ENCODE data around the gene CNIH1. TPM values are rescaled to one million over a fixed set of nuclear protein-coding genes. Genes with fewer than 3 reads are reported as not detected.

CNIH1 gene
- total and polyA plus RNA-seq, 7 experiments from 2014 or later, result 50.5 to 99.3 (median 59.7) TPM

DNA sequence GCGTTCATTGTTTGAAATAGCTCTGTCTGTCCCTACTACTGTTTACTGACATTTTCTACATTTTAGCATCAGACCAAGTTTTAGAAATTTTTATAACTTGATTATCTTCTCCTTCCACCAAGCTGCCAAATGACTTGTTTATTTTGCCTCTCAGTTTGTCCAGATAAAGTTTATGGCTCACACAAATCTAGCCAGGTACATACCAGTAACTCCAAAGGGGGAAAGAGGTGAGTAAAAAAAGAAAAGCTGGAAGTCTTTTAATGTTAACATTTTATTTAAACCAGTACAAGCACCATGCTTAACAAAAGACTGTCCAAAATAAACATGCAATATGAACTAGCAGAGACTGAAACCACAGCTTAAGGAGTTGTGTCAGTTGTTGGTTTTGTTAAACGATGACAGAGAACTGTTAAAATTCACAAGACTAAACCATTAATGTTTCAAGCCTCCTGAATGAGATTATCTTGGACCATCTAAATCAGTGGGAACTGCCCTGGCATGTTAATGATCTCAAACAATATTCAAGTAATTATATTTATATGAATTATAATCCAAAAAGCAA lies 33.1 kb upstream of the CNIH1 start:
- Mint-ChIP-seq H3K4me3 (no peak overlapping the region), H3K27me3 (no peaks in the 10 kb centered on the region), H3K36me3 (peaks cover 4 to 47% (median 18%) of the 10 kb centered on the region in 5 donors), H3K9me3 (peaks cover 0 to 1% (median 0%) of the 10 kb centered on the region in 11 donors), H3K27ac (peak overlapping the region in 1 of 9 donors; percentile 69), H3K4me1 (no peaks in the 10 kb centered on the region)
- intact Hi-C loops (cut with micrococcal nuclease), result no loop called here
- Histone ChIP-seq H3K36me3 (ENCODE audit: control insufficient read depth in 2 of 3, insufficient read depth in 3 of 3, low read length in 3 of 3) (peaks cover 0 to 17% (median 0%) of the 10 kb centered on the region in 3 experiments), H3K27me3 (ENCODE audit: control insufficient read depth in 2 of 2, insufficient read depth in 2 of 2, low read length in 2 of 2) (no peaks in the 10 kb centered on the region), H3K9me3 (ENCODE audit: control insufficient read depth in 2 of 3, low read length in 3 of 3) (no peaks in the 10 kb centered on the region), H3K27ac (ENCODE audit: low read depth, low read length) (no peak overlapping the region), H3K4me3 (ENCODE audit: low read length) (no peak overlapping the region), H3K4me1 (ENCODE audit: control insufficient read depth in 2 of 2, insufficient read depth in 2 of 2, low read length in 2 of 2) (no peaks in the 10 kb centered on the region)
- CTCF ChIA-PET, result no interaction called here
- no peak for ATAC-seq
- DNase-seq, result no peak
- POLR2A ChIA-PET, result interaction anchor here (1.6 kb wide), 1 partner anchor 9 kb away, joined by 4 read pairs; no protein-coding TSS in a partner anchor

GRCh38 chr14:54472315-54472714 lies 31.1 kb upstream of the CNIH1 start:
- peaks cover 0 to 6% (median 0%) of the 10 kb centered on the region in 3 experiments for H3K9me3 ChIP-seq (ENCODE audit: control insufficient read depth in 2 of 3, low read length in 3 of 3)
- H3K9me3 Mint-ChIP-seq, result peaks cover 2 to 10% (median 7%) of the 10 kb centered on the region in 11 donors
- H3K36me3 Mint-ChIP-seq, result peaks cover 10 to 58% (median 17%) of the 10 kb centered on the region in 5 donors
- peak overlapping the region in 1 of 9 donors; percentile 14 for H3K27ac Mint-ChIP-seq
- no peaks in the 10 kb centered on the region for H3K27me3 Mint-ChIP-seq
- ATAC-seq (no peak), DNase-seq (no peak)
- intact Hi-C loops (cut with micrococcal nuclease), result no loop called here
- H3K4me3 ChIP-seq (ENCODE audit: low read length), result no peak overlapping the region
- H3K4me3 Mint-ChIP-seq, result no peak overlapping the region
- H3K4me1 ChIP-seq (ENCODE audit: control insufficient read depth in 2 of 2, insufficient read depth in 2 of 2, low read length in 2 of 2), result no peaks in the 10 kb centered on the region
- peaks cover 0 to 2% (median 0%) of the 10 kb centered on the region in 3 experiments for H3K36me3 ChIP-seq (ENCODE audit: control insufficient read depth in 2 of 3, insufficient read depth in 3 of 3, low read length in 3 of 3)
- no peaks in the 10 kb centered on the region for H3K27me3 ChIP-seq (ENCODE audit: control insufficient read depth in 2 of 2, insufficient read depth in 2 of 2, low read length in 2 of 2)
- POLR2A ChIA-PET, result no interaction called here
- no peaks in the 10 kb centered on the region for H3K4me1 Mint-ChIP-seq
- H3K27ac ChIP-seq (ENCODE audit: low read depth, low read length), result no peak overlapping the region
- CTCF ChIA-PET, result interaction anchor here (1.1 kb wide), 1 partner anchor 13 kb away, joined by 3 read pairs; no protein-coding TSS in a partner anchor

DNA sequence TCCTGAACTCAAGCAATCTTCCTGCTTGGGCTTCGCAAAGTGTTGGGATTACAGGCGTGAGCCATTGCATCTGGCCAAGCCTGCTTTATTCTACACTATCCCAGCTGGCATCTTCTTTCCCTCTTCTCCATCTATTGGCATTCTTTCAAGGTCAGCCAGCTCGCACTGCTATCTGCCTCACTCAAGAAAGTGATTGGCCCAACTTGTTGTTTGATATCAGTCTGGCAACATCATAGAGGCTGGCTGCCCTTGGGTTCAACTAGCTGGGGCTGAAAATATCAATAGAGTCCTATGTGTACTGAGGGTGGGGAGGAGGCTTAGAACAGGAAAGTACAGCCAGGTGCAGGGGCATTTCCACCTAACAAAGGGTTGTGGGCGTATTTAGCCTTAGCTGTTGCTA lies 30.5 kb upstream of the CNIH1 start:
- Histone ChIP-seq H3K9me3 (ENCODE audit: control insufficient read depth in 2 of 3, low read length in 3 of 3) (peaks cover 0 to 10% (median 0%) of the 10 kb centered on the region in 3 experiments), H3K27me3 (ENCODE audit: control insufficient read depth in 2 of 2, insufficient read depth in 2 of 2, low read length in 2 of 2) (no peaks in the 10 kb centered on the region), H3K36me3 (ENCODE audit: control insufficient read depth in 2 of 3, insufficient read depth in 3 of 3, low read length in 3 of 3) (no peaks in the 10 kb centered on the region), H3K4me1 (ENCODE audit: control insufficient read depth in 2 of 2, insufficient read depth in 2 of 2, low read length in 2 of 2) (no peaks in the 10 kb centered on the region), H3K27ac (ENCODE audit: low read depth, low read length) (no peak overlapping the region), H3K4me3 (ENCODE audit: low read length) (no peak overlapping the region)
- ChIA-PET POLR2A (no interaction called here), CTCF (interaction anchor here (1.1 kb wide), 1 partner anchor 14 kb away, joined by 3 read pairs; no protein-coding TSS in a partner anchor)
- Mint-ChIP-seq H3K4me1 (no peaks in the 10 kb centered on the region), H3K4me3 (no peak overlapping the region), H3K27ac (peak overlapping the region in 1 of 9 donors; percentile 17), H3K36me3 (peaks cover 12 to 60% (median 18%) of the 10 kb centered on the region in 5 donors), H3K27me3 (no peaks in the 10 kb centered on the region), H3K9me3 (peaks cover 5 to 15% (median 9%) of the 10 kb centered on the region in 11 donors)
- ATAC-seq, result no peak
- intact Hi-C loops (cut with micrococcal nuclease), result no loop called here
- DNase-seq, result no peak

GRCh38 chr14:54470701-54471100 lies 29.5 kb upstream of the CNIH1 start:
- intact Hi-C loops (cut with micrococcal nuclease), result no loop called here

GRCh38 chr14:54467280-54467679 lies 26.1 kb upstream of the CNIH1 start:
- H3K9me3 ChIP-seq (ENCODE audit: control insufficient read depth in 2 of 3, low read length in 3 of 3), result peaks cover 0 to 10% (median 0%) of the 10 kb centered on the region in 3 experiments
- H3K36me3 ChIP-seq (ENCODE audit: control insufficient read depth in 2 of 3, insufficient read depth in 3 of 3, low read length in 3 of 3), result no peaks in the 10 kb centered on the region
- ChIA-PET POLR2A (interaction anchor here (0.9 kb wide), 1 partner anchor 134 kb away, joined by 3 read pairs; no protein-coding TSS in a partner anchor), CTCF (no interaction called here)
- intact Hi-C loops (cut with micrococcal nuclease), result no loop called here
- DNase-seq (no peak), ATAC-seq (no peak)
- H3K4me1 Mint-ChIP-seq, result no peaks in the 10 kb centered on the region
- peaks cover 5 to 16% (median 9%) of the 10 kb centered on the region in 11 donors for H3K9me3 Mint-ChIP-seq
- no peak overlapping the region for H3K27ac Mint-ChIP-seq
- H3K27me3 ChIP-seq (ENCODE audit: control insufficient read depth in 2 of 2, insufficient read depth in 2 of 2, low read length in 2 of 2), result no peaks in the 10 kb centered on the region
- no peaks in the 10 kb centered on the region for H3K4me1 ChIP-seq (ENCODE audit: control insufficient read depth in 2 of 2, insufficient read depth in 2 of 2, low read length in 2 of 2)
- H3K4me3 Mint-ChIP-seq, result no peak overlapping the region
- no peak overlapping the region for H3K27ac ChIP-seq (ENCODE audit: low read depth, low read length)
- no peak overlapping the region for H3K4me3 ChIP-seq (ENCODE audit: low read length)
- H3K27me3 Mint-ChIP-seq, result no peaks in the 10 kb centered on the region
- H3K36me3 Mint-ChIP-seq, result peaks cover 8 to 36% (median 14%) of the 10 kb centered on the region in 5 donors

More at GRCh38 chr14:54470701-54471100, 29.5 kb upstream of the CNIH1 start:
- Mint-ChIP-seq H3K4me3 (no peak overlapping the region), H3K36me3 (peaks cover 11 to 54% (median 17%) of the 10 kb centered on the region in 5 donors), H3K27me3 (no peaks in the 10 kb centered on the region), H3K9me3 (peaks cover 5 to 16% (median 9%) of the 10 kb centered on the region in 11 donors), H3K4me1 (no peaks in the 10 kb centered on the region), H3K27ac (no peak overlapping the region)
- Histone ChIP-seq H3K4me3 (ENCODE audit: low read length) (no peak overlapping the region), H3K9me3 (ENCODE audit: control insufficient read depth in 2 of 3, low read length in 3 of 3) (peaks cover 0 to 10% (median 0%) of the 10 kb centered on the region in 3 experiments), H3K36me3 (ENCODE audit: control insufficient read depth in 2 of 3, insufficient read depth in 3 of 3, low read length in 3 of 3) (no peaks in the 10 kb centered on the region), H3K27me3 (ENCODE audit: control insufficient read depth in 2 of 2, insufficient read depth in 2 of 2, low read length in 2 of 2) (no peaks in the 10 kb centered on the region), H3K27ac (ENCODE audit: low read depth, low read length) (no peak overlapping the region), H3K4me1 (ENCODE audit: control insufficient read depth in 2 of 2, insufficient read depth in 2 of 2, low read length in 2 of 2) (no peaks in the 10 kb centered on the region)
- POLR2A ChIA-PET, result no interaction called here
- no peak for DNase-seq
- ATAC-seq, result no peak
- CTCF ChIA-PET, result no interaction called here

DNA sequence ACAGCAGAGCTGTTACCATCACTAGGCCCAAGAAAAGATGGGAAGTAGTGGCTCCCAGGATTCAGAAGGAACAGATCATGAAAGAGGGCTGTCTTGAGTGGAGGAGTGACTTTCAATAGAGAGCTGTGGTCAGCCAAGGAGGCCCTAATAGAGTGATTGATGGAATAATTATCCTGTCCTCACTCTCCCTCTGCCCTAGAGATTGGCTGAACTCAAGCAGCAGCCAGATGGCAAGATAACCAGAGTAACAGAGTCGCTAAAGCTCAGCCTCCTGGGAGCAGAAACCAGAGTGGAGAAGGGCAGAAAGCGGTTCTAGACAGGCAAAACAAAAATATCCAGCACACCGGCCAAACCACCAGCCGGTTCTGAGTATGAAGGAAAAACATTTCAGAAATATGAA lies 24.5 kb upstream of the CNIH1 start:
- Mint-ChIP-seq H3K27ac (no peak overlapping the region), H3K4me1 (no peaks in the 10 kb centered on the region), H3K27me3 (no peaks in the 10 kb centered on the region), H3K36me3 (peaks cover 8 to 23% (median 14%) of the 10 kb centered on the region in 5 donors), H3K4me3 (no peak overlapping the region), H3K9me3 (peaks cover 5 to 16% (median 9%) of the 10 kb centered on the region in 11 donors)
- no peaks in the 10 kb centered on the region for H3K36me3 ChIP-seq (ENCODE audit: control insufficient read depth in 2 of 3, insufficient read depth in 3 of 3, low read length in 3 of 3)
- ATAC-seq, result no peak
- intact Hi-C loops (cut with micrococcal nuclease), result no loop called here
- H3K4me3 ChIP-seq (ENCODE audit: low read length), result no peak overlapping the region
- H3K4me1 ChIP-seq (ENCODE audit: control insufficient read depth in 2 of 2, insufficient read depth in 2 of 2, low read length in 2 of 2), result no peaks in the 10 kb centered on the region
- ChIA-PET CTCF (interaction anchor here (0.6 kb wide), 1 partner anchor 816 kb away, joined by 3 read pairs; no protein-coding TSS in a partner anchor), POLR2A (no interaction called here)
- no peak overlapping the region for H3K27ac ChIP-seq (ENCODE audit: low read depth, low read length)
- H3K9me3 ChIP-seq (ENCODE audit: control insufficient read depth in 2 of 3, low read length in 3 of 3), result peaks cover 0 to 10% (median 0%) of the 10 kb centered on the region in 3 experiments
- no peak for DNase-seq
- H3K27me3 ChIP-seq (ENCODE audit: control insufficient read depth in 2 of 2, insufficient read depth in 2 of 2, low read length in 2 of 2), result no peaks in the 10 kb centered on the region
